SK-N-SH treated with all-trans-retinoic acid at 6 μM for 48 hours (cell line): Measurements from ENCODE around the gene MSH5.

ENCODE experiments used
- ATAC-seq: fragments of 200-7000 bp; cut with Tn5 transposase; 3 replicates; pipeline ENCODE4 v1.9.1; 2020; ENCODE audit warnings: mild to moderate bottlenecking, moderate library complexity
- ARNTL ChIP-seq: fragments of 450-650 bp; formaldehyde crosslinking; IDR thresholded peaks from 2 replicates; pipeline ENCODE4 v1.5.0; 2020; ENCODE audit warnings: low read depth, mild to moderate bottlenecking, moderate library complexity, borderline replicate concordance
- BACH2 ChIP-seq: fragments of 250-450 bp; sonication (Bioruptor Pico); IDR thresholded peaks from 2 replicates; pipeline ENCODE4 v1.9.0; 2021; ENCODE audit warnings: mild to moderate bottlenecking, borderline replicate concordance
- CSDC2 ChIP-seq: fragments of 250-450 bp; sonication (Bioruptor Pico); IDR thresholded peaks from 2 replicates; pipeline ENCODE4 v1.5.0; 2020; ENCODE audit warnings: mild to moderate bottlenecking, moderate library complexity
- GLIS3 ChIP-seq: fragments of 250-450 bp; sonication (Bioruptor Pico); IDR thresholded peaks from 2 replicates; pipeline ENCODE4 v1.5.0; 2020; ENCODE audit warnings: mild to moderate bottlenecking, moderate library complexity
- ISL1 ChIP-seq: fragments of 250-450 bp; sonication (Bioruptor Pico); IDR thresholded peaks from 2 replicates; pipeline ENCODE4 v2.1.2; 2022; ENCODE audit warnings: mild to moderate bottlenecking, moderate library complexity
- OSR1 ChIP-seq: fragments of 250-450 bp; sonication (Bioruptor Pico); IDR thresholded peaks from 2 replicates; pipeline ENCODE4 v1.8.0; 2022; ENCODE audit warnings: moderate library complexity, mild to moderate bottlenecking, inconsistent platforms
- PPARA ChIP-seq: fragments of 250-450 bp; sonication (Bioruptor Pico); IDR thresholded peaks from 2 replicates; pipeline ENCODE4 v1.5.0; 2020; ENCODE audit warnings: mild to moderate bottlenecking, borderline replicate concordance
- RARB ChIP-seq: fragments of 250-450 bp; sonication (Bioruptor Pico); IDR thresholded peaks from 2 replicates; pipeline ENCODE4 v1.8.0; 2021; ENCODE audit warnings: mild to moderate bottlenecking, moderate library complexity
- SNAI2 ChIP-seq: fragments of 250-450 bp; sonication (Bioruptor Pico); IDR thresholded peaks from 2 replicates; pipeline ENCODE4 v1.5.0; 2020; ENCODE audit warnings: mild to moderate bottlenecking, moderate library complexity
- TCF4 ChIP-seq: fragments of 250-450 bp; sonication (Bioruptor Pico); IDR thresholded peaks from 2 replicates; pipeline ENCODE4 v1.8.0; 2021; ENCODE audit warnings: mild to moderate bottlenecking, moderate library complexity, borderline replicate concordance
- TOX ChIP-seq: fragments of 250-450 bp; sonication (Bioruptor Pico); IDR thresholded peaks from 2 replicates; pipeline ENCODE4 v1.8.0; 2021; ENCODE audit warnings: mild to moderate bottlenecking, moderate library complexity, borderline replicate concordance
- ZC3H10 ChIP-seq: fragments of 250-450 bp; sonication (Bioruptor Pico); IDR thresholded peaks from 2 replicates; pipeline ENCODE4 v1.5.1; 2021; ENCODE audit warnings: mild to moderate bottlenecking, moderate library complexity
- ZFP3 ChIP-seq: fragments of 250-450 bp; sonication (Bioruptor Pico); IDR thresholded peaks from 2 replicates; pipeline ENCODE4 v1.5.0; 2020; ENCODE audit warnings: mild to moderate bottlenecking, moderate library complexity
- ZFP30 ChIP-seq: fragments of 450-650 bp; formaldehyde crosslinking; IDR thresholded peaks from 2 replicates; pipeline ENCODE4 v1.5.0; 2022; ENCODE audit warnings: mild to moderate bottlenecking, moderate library complexity
- ZNF565 ChIP-seq: fragments of 450-650 bp; formaldehyde crosslinking; conservative IDR thresholded peaks from 2 replicates; pipeline ENCODE4 v1.5.0; 2020; ENCODE audit warnings: low read depth, mild to moderate bottlenecking, moderate library complexity
- ZNF70 ChIP-seq: fragments of 450-650 bp; formaldehyde crosslinking; IDR thresholded peaks from 2 replicates; pipeline ENCODE4 v1.5.0; 2020; ENCODE audit warnings: mild to moderate bottlenecking, moderate library complexity
- ZNF8 ChIP-seq: fragments of 450-650 bp; formaldehyde crosslinking; IDR thresholded peaks from 2 replicates; pipeline ENCODE4 v1.5.0; 2020; ENCODE audit warnings: mild to moderate bottlenecking, moderate library complexity
- TF ChIP-seq, protein P1 (sequence below): fragments of 250-450 bp; sonication (Bioruptor Pico); IDR thresholded peaks from 2 replicates; pipeline ENCODE4 v1.8.0; 2020; ENCODE audit warnings: mild to moderate bottlenecking, moderate library complexity, borderline replicate concordance
- TF ChIP-seq, protein P2 (sequence below): fragments of 250-450 bp; sonication (Bioruptor Pico); IDR thresholded peaks from 2 replicates; pipeline ENCODE4 v1.5.0; 2020; ENCODE audit warnings: mild to moderate bottlenecking, moderate library complexity
- TF ChIP-seq, protein P3 (sequence below): fragments of 250-450 bp; sonication (Bioruptor Pico); IDR thresholded peaks from 2 replicates; pipeline ENCODE4 v1.5.1; 2020; ENCODE audit warnings: low read depth, mild to moderate bottlenecking, moderate library complexity
- TF ChIP-seq, protein P4 (sequence below): fragments of 250-450 bp; sonication (Bioruptor Pico); IDR thresholded peaks from 2 replicates; pipeline ENCODE4 v1.5.1; 2021; ENCODE audit warnings: mild to moderate bottlenecking, moderate library complexity

MSH5 gene

DNA sequence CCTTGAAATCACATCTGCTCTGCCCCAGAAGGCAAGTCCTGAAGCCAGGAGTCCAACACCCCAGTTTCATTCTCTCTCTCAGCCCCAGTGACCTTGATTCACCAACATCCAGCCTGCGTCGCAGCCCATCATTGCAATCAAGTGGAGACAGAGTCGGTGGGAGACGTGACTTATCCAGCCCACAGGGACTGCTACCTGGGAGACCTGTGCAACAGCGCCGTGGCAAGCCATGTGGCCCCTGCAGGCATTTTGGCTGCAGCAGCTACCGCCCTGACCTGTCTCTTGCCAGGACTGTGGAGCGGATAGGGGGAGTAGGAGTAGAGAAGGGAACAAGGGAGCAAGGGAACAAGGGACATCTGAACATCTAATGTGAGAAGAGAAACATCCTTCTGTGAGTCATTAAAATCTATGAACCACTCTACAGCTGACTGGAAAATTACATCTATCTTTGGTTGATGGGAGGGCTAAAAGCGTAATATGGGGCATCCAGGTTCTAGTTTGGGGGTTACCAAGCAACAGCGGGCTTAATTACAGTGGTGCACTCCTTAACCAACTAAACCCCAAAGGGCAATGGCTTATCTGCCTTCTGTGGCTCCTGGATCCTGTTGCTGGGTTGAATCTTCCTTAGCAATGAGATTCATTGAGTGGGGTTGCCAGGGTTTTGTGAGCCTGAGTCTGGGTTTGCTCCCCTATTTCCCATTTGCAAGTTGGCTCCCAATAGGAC lies 22.1 kb upstream of the MSH5 start:
- TF ChIP-seq, protein P1, sequence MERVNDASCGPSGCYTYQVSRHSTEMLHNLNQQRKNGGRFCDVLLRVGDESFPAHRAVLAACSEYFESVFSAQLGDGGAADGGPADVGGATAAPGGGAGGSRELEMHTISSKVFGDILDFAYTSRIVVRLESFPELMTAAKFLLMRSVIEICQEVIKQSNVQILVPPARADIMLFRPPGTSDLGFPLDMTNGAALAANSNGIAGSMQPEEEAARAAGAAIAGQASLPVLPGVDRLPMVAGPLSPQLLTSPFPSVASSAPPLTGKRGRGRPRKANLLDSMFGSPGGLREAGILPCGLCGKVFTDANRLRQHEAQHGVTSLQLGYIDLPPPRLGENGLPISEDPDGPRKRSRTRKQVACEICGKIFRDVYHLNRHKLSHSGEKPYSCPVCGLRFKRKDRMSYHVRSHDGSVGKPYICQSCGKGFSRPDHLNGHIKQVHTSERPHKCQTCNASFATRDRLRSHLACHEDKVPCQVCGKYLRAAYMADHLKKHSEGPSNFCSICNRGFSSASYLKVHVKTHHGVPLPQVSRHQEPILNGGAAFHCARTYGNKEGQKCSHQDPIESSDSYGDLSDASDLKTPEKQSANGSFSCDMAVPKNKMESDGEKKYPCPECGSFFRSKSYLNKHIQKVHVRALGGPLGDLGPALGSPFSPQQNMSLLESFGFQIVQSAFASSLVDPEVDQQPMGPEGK (CRISPR knock-in tag): no peak
- TF ChIP-seq CSDC2 (CRISPR knock-in tag) (no peak), ZNF565 (no peak), ISL1 (CRISPR knock-in tag) (no peak), ZFP3 (CRISPR knock-in tag) (no peak), OSR1 (CRISPR knock-in tag) (no peak), TOX (no peak)
- no peak for ATAC-seq

DNA sequence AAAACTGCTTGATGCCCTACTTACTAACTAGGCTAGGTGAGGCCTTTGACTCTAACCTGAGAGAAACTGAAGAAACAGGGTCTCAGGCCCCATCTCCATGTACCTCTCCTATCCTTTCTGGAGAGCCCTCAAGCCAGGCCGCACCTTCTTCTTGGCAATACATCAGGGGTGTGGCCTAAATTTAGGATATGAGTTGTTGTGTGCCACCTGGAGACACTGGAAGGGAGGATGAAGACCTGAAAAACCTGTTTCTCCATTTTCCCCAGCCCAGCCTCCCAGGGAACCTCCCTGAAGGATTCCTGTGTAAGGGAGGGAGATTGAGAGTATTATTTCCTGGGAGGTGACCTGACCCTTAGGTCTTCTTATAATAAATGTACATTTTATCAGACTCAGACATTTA lies 21.5 kb upstream of the MSH5 start:
- no peak for ATAC-seq
- TF ChIP-seq, protein P2, sequence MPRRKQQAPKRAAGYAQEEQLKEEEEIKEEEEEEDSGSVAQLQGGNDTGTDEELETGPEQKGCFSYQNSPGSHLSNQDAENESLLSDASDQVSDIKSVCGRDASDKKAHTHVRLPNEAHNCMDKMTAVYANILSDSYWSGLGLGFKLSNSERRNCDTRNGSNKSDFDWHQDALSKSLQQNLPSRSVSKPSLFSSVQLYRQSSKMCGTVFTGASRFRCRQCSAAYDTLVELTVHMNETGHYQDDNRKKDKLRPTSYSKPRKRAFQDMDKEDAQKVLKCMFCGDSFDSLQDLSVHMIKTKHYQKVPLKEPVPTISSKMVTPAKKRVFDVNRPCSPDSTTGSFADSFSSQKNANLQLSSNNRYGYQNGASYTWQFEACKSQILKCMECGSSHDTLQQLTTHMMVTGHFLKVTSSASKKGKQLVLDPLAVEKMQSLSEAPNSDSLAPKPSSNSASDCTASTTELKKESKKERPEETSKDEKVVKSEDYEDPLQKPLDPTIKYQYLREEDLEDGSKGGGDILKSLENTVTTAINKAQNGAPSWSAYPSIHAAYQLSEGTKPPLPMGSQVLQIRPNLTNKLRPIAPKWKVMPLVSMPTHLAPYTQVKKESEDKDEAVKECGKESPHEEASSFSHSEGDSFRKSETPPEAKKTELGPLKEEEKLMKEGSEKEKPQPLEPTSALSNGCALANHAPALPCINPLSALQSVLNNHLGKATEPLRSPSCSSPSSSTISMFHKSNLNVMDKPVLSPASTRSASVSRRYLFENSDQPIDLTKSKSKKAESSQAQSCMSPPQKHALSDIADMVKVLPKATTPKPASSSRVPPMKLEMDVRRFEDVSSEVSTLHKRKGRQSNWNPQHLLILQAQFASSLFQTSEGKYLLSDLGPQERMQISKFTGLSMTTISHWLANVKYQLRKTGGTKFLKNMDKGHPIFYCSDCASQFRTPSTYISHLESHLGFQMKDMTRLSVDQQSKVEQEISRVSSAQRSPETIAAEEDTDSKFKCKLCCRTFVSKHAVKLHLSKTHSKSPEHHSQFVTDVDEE (CRISPR knock-in tag): no peak
- TF ChIP-seq RARB (CRISPR knock-in tag): no peak
- no peak for TF ChIP-seq ISL1 (CRISPR knock-in tag)
- no peak for TF ChIP-seq ZNF8 (CRISPR knock-in tag)
- TF ChIP-seq, protein P3, sequence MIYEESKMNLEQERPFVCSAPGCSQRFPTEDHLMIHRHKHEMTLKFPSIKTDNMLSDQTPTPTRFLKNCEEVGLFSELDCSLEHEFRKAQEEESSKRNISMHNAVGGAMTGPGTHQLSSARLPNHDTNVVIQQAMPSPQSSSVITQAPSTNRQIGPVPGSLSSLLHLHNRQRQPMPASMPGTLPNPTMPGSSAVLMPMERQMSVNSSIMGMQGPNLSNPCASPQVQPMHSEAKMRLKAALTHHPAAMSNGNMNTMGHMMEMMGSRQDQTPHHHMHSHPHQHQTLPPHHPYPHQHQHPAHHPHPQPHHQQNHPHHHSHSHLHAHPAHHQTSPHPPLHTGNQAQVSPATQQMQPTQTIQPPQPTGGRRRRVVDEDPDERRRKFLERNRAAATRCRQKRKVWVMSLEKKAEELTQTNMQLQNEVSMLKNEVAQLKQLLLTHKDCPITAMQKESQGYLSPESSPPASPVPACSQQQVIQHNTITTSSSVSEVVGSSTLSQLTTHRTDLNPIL (CRISPR knock-in tag): no peak
- no peak for TF ChIP-seq TCF4 (CRISPR knock-in tag)
- TF ChIP-seq OSR1 (CRISPR knock-in tag): no peak
- no peak for TF ChIP-seq ZFP30 (CRISPR knock-in tag)
- no peak for TF ChIP-seq GLIS3 (CRISPR knock-in tag)
- TF ChIP-seq TOX: no peak
- TF ChIP-seq ARNTL (CRISPR knock-in tag): no peak
- no peak for TF ChIP-seq ZC3H10 (CRISPR knock-in tag)
- TF ChIP-seq BACH2 (CRISPR knock-in tag): no peak
- TF ChIP-seq, protein P4, sequence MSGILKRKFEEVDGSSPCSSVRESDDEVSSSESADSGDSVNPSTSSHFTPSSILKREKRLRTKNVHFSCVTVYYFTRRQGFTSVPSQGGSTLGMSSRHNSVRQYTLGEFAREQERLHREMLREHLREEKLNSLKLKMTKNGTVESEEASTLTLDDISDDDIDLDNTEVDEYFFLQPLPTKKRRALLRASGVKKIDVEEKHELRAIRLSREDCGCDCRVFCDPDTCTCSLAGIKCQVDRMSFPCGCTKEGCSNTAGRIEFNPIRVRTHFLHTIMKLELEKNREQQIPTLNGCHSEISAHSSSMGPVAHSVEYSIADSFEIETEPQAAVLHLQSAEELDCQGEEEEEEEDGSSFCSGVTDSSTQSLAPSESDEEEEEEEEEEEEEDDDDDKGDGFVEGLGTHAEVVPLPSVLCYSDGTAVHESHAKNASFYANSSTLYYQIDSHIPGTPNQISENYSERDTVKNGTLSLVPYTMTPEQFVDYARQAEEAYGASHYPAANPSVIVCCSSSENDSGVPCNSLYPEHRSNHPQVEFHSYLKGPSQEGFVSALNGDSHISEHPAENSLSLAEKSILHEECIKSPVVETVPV: no peak

DNA sequence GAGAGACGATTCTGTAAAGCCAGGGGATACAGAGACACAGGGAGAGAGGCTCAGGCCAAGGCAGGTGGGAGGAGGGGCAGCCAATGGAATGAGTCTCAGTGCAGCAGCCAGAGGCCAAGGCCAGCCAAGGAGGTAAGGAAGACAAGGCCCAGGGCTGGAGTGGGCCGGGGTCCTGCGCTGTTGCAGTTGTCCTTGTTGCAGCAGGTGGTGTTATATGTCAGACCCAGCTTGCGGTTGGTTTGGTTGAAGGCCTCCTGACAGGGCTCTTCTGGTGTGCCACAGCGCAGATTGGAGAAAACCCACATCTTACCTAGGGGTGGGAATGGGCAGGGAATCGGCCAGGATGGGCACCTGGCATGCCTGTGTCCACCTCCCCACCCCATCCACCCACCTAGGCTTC lies 20.8 kb upstream of the MSH5 start:
- ATAC-seq: no peak
- TF ChIP-seq, protein P3 (CRISPR knock-in tag): no peak
- TF ChIP-seq, protein P1 (CRISPR knock-in tag): no peak
- no peak for TF ChIP-seq ZC3H10 (CRISPR knock-in tag)
- TF ChIP-seq RARB (CRISPR knock-in tag): no peak
- TF ChIP-seq SNAI2 (CRISPR knock-in tag): no peak
- no peak for TF ChIP-seq ISL1 (CRISPR knock-in tag)
- TF ChIP-seq, protein P4: no peak
- TF ChIP-seq PPARA (CRISPR knock-in tag): no peak
- TF ChIP-seq ZFP30 (CRISPR knock-in tag): no peak
- TF ChIP-seq ZNF70 (CRISPR knock-in tag): no peak
